ENCODE results near the gene CREB3.

- no peak for TF ChIP-seq EZH2 (IDR thresholded peaks at IDR 0.05; ENCODE audit: borderline replicate concordance, low read length)
- no peak for TF ChIP-seq CTCF (conservative IDR thresholded peaks at IDR 0.05 in 1 of 2, IDR thresholded peaks at IDR 0.05 in 1 of 2; ENCODE audit: extremely low read depth in 1 of 2, insufficient read depth in 1 of 2, low read depth in 1 of 2, low read length in 2 of 2)
Measured at GRCh38 chr9:35703906-35704672, 28.4 kb upstream of the CREB3 start.

Data from mammary epithelial cell (primary cell).